Peyer's patch (tissue), 4 donors: Measurements from ENCODE around the gene AP5B1.

Experiments
- POLR2A ChIP-seq, 2 donors: fragments of 450-650 bp; IDR thresholded peaks; one replicate each; pipeline ENCODE4 v1.5.1; 2017; ENCODE audit warnings: antibody characterized with exemption in 2 of 2, mild to moderate bottlenecking in 2 of 2, moderate library complexity in 2 of 2
- TF ChIP-seq, protein P1 (sequence below), 6 experiments: fragments of 450-650 bp in 4 of 6; fragments of 200-600 bp in 2 of 6; sonication (generic) in 1 of 6; IDR thresholded peaks; one replicate each; pipeline ENCODE4 v1.5.1; 2017 to 2019; ENCODE audit warnings: antibody characterized with exemption in 6 of 6, mild to moderate bottlenecking in 3 of 6, moderate library complexity in 1 of 6

DNA sequence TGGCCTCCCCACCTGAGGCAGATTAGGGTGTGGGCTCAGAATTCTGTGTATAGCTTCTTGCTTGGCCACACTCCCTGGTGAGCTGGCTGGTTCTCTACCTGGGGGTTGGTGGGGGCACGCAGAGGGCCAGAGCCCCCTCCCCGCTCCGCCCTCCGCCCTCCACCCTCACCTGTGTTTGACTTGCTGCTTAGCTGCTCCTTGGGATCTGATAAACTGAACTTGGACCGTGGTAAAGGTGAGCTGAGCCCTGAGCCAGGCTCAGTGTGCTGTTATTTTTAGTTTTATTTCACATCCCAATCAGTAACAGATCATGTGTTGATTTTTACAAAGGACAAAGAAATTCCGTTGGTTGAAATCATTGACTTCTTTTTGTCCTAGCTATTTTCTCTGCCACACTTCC is 8.0 kb upstream of the AP5B1 start:
- TF ChIP-seq, protein P1, sequence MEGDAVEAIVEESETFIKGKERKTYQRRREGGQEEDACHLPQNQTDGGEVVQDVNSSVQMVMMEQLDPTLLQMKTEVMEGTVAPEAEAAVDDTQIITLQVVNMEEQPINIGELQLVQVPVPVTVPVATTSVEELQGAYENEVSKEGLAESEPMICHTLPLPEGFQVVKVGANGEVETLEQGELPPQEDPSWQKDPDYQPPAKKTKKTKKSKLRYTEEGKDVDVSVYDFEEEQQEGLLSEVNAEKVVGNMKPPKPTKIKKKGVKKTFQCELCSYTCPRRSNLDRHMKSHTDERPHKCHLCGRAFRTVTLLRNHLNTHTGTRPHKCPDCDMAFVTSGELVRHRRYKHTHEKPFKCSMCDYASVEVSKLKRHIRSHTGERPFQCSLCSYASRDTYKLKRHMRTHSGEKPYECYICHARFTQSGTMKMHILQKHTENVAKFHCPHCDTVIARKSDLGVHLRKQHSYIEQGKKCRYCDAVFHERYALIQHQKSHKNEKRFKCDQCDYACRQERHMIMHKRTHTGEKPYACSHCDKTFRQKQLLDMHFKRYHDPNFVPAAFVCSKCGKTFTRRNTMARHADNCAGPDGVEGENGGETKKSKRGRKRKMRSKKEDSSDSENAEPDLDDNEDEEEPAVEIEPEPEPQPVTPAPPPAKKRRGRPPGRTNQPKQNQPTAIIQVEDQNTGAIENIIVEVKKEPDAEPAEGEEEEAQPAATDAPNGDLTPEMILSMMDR (IDR thresholded peaks at IDR 0.05) = no peak
- TF ChIP-seq POLR2A (IDR thresholded peaks at IDR 0.05) = no peak
